Calu3 (cell line): Measurements from ENCODE around the gene ALX4. TPM values are rescaled to one million over a fixed set of nuclear protein-coding genes. Genes with fewer than 3 reads are reported as not detected.

Experiments
- BruUV-seq: library from RNA; stranded (reverse); fragments of 400-500 nt; replicated peaks from 2 replicates; lab custom pipeline; 2021; lab: Mats Ljungman, UMichigan
- CTCF ChIA-PET: fragments of 300-600 bp; sonication (Branson Sonifier 250); formaldehyde crosslinking; loops from one replicate; lab custom pipeline; 2022; ENCODE audit warnings: antibody characterized with exemption; lab: Charles Lee
- DNase-seq: peaks from one replicate; pipeline ENCODE4 v3.0.0; 2022
- H3K27ac Mint-ChIP-seq: one replicate; pipeline ENCODE4 v1.8.0; 2022; ENCODE audit warnings: mixed read lengths; ENCODE audit not compliant: unreplicated experiment
- H3K27me3 Mint-ChIP-seq: one replicate; pipeline ENCODE4 v1.8.0; 2022; ENCODE audit warnings: mixed read lengths; ENCODE audit not compliant: unreplicated experiment
- H3K36me3 Mint-ChIP-seq: one replicate; pipeline ENCODE4 v1.8.0; 2022; ENCODE audit warnings: mild to moderate bottlenecking, moderate library complexity, mixed read lengths; ENCODE audit not compliant: insufficient read depth, unreplicated experiment
- H3K4me1 Mint-ChIP-seq: one replicate; pipeline ENCODE4 v1.8.0; 2022; ENCODE audit warnings: mild to moderate bottlenecking, low read depth, mixed read lengths; ENCODE audit not compliant: unreplicated experiment
- H3K4me3 Mint-ChIP-seq: one replicate; pipeline ENCODE4 v1.8.0; 2022; ENCODE audit warnings: mild to moderate bottlenecking, low read depth, moderate library complexity, mixed read lengths; ENCODE audit not compliant: unreplicated experiment
- H3K9me3 Mint-ChIP-seq: one replicate; pipeline ENCODE4 v1.8.0; 2022; ENCODE audit warnings: low read depth, mixed read lengths; ENCODE audit not compliant: unreplicated experiment
- CTCF ChIP-seq: fragments of 200-600 bp; IDR thresholded peaks from one replicate; pipeline ENCODE4 v1.8.0; 2022; ENCODE audit warnings: antibody characterized with exemption; ENCODE audit not compliant: unreplicated experiment
- intact Hi-C: fragments of 100-400 bp; cut with micrococcal nuclease; formaldehyde crosslinking; loops from one replicate; pipeline ENCODE4 v1.10.0; 2022; ENCODE audit not compliant: unreplicated experiment
- total RNA-seq: library from RNA; stranded (reverse); gene quantifications from 2 replicates; pipeline ENCODE4 v1.2.3, GENCODE V29; 2022

ALX4 gene
- total RNA-seq, 1 experiment from 2014 or later: not detected

DNA sequence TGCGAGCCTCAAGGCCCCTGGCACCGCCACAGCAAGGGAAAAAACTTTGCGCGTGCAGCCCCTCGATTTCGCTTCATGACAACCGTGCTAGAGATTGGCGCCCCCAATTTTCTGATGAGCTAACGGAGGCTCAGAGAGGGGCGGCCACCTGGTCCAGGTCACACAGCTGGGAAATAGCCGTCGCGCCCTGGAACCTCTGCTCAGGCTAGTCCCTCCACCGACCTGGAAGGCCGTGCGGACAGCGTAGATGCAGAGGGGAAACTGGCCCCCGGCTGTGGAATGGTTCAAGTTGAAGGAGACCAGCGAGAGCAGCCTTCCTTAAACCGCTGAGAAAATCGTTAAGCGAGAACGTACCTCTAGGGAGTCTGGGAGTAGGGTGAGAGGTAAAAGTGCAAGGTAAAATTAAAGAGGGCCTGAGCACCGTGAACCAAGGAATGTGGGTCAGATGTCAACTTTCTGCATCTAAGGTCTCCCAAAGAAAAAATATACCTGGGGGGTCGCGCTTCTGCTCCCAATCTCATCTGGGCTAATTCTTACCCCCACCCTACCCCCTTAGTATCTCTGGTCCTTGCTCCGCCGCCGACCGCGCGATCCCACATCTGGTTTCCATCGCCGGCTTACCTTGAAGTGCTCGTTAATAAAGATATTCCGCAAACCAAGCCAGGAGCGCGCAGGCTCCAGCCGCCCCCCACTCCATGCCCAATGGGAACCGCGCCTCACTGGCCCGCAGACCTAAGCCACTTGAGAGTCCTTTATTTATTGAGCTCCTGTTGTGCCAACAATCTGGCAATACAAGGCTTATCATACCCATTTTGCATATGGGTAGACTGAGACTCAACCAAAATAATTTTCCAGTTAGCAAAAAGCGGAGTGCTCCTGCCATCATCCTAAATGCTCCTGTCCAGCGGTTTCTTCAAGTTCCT, 1.7 kb upstream of the ALX4 start:
- intact Hi-C loops: no loop called here
- Mint-ChIP-seq H3K4me1 (no peaks in the 10 kb centered on the region), H3K27me3 (peaks cover 99% of the 10 kb centered on the region), H3K27ac (no peak overlapping the region), H3K9me3 (no peaks in the 10 kb centered on the region), H3K36me3 (no peaks in the 10 kb centered on the region), H3K4me3 (no peak overlapping the region)
- no peak for TF ChIP-seq CTCF
- CTCF ChIA-PET: no interaction called here
- BruUV-seq: no TSS peak
- DNase-seq: no peak

DNA sequence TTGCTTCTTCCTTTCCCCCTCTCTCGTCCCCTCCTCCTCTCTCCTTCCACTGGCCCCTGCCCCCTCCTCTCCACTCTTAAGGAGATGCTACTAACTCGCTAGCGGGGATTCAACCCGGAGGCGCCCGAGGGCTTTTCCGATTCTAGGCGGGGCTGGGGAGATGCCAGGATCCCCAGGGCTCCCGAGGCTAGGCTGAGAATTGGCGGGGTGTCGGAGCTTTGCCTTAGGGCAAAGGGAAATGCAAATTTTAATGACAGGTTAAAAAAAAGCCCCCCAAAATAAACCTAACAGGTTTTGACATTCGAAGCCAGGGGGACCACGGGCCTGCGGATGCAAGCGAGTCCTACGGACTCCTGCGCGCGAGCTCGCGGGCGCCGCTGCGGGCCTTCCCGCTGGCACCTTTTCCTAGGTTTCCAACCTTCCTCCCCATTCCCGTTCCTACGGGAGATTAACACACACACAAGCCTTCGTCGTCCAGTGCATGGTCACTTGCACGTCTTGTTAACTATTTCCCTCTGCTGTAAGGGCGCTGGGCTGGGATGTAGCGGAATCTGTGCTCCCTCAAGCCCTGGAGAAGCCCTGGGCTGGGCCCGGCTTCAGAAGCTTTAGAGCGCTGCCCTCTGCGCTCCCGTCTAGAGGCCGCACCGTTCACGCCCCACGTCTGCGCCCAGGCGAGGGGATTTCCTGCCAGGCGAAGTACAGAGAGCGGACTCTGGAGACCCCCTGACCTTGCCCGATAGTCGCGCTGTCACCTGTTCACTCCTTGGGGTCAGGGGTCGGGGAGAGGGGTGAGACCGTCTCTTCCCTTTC, 729 bp upstream of the ALX4 start:
- no peak overlapping the region for H3K27ac Mint-ChIP-seq
- intact Hi-C loops: no loop called here
- H3K4me3 Mint-ChIP-seq: no peak overlapping the region
- H3K27me3 Mint-ChIP-seq: peaks cover 100% of the 10 kb centered on the region
- H3K36me3 Mint-ChIP-seq: peaks cover 4% of the 10 kb centered on the region
- no peak for TF ChIP-seq CTCF
- CTCF ChIA-PET: no interaction called here
- H3K4me1 Mint-ChIP-seq: peaks cover 2% of the 10 kb centered on the region
- no TSS peak for BruUV-seq
- DNase-seq: no peak
- no peaks in the 10 kb centered on the region for H3K9me3 Mint-ChIP-seq

- Mint-ChIP-seq H3K4me3 (peak overlapping the region; percentile 14), H3K4me1 (peaks cover 8% of the 10 kb centered on the region), H3K36me3 (peaks cover 8% of the 10 kb centered on the region), H3K27me3 (peaks cover 100% of the 10 kb centered on the region), H3K27ac (no peak overlapping the region), H3K9me3 (no peaks in the 10 kb centered on the region)
- BruUV-seq: no TSS peak
- no peak for DNase-seq
- intact Hi-C loops: no loop called here
- TF ChIP-seq CTCF: no peak
- CTCF ChIA-PET: no interaction called here
Observed at GRCh38 chr11:44310206-44310462, 195 bp upstream of the ALX4 start.

DNA sequence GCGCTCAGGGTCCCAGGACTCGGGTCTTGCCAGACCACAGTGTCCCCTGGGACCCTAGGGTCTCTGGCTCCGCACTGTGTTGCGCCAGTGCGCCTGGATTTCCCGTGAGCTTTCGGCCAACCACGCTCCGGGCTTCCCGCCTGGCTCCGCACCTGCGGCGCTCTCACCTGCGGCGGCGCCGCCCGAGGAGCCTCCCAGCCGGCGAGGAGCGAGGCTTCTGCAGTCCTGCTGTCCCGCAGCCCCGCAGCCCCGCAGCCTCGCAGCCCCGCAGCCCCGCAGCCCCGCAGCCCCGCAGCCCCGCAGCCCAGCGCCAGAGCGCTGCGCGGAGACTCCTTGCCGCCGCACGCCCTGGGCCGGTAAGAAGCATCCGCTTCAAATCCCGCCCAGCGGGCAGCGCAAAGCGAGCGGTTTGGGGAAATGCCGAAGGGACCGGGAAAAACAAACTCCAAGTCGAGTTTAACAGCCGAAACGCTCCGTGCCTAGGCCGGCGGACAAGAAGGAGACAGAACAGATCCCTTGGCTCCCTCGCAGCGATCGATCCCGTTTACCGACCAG, 939 bp downstream of the ALX4 start:
- Mint-ChIP-seq H3K27ac (no peak overlapping the region), H3K36me3 (peaks cover 8% of the 10 kb centered on the region), H3K4me3 (peak overlapping the region; percentile 14), H3K4me1 (peaks cover 10% of the 10 kb centered on the region), H3K9me3 (no peaks in the 10 kb centered on the region), H3K27me3 (peaks cover 100% of the 10 kb centered on the region)
- intact Hi-C loops: no loop called here
- CTCF ChIA-PET: no interaction called here
- no peak for DNase-seq
- TF ChIP-seq CTCF: no peak
- BruUV-seq: no TSS peak
